NCI-H2227 treated with DMSO at 0.1 percent for 48 hours (cell line): ENCODE measurements around the gene EFR3B.

Source experiments
- DNase-seq: peaks from one replicate; lab custom pipeline; 2025; lab: John Stamatoyannopoulos, UW

The EFR3B gene

DNA sequence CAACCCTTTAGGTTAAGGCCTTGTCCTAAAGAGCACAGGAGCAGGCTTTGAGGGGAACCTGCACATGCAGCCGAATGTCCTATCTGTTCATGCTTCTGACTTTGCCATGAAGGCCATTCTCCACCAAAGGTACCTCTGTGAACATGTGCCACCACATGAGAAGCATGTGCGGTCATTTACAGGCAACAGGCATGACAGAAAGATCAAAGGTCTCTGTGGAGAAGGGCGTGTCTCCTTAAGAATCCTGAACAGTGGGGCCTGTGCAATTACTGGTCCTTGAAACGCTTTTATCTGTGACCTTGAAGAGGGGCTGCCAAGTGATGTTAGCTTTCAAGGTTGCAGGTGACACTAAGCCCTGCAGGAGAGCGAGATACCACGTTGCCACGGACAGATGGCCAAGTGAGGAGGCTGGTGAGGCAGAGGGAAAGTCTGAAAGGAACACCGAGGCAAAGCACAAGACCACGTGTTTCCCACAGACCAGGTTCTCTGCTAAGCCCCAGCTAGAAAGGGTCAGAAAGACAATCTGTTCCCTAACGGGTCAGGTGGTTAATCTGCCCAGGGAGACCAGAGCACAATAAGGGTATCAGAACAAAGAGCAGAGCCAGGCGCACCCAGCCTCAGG, 146.0 kb downstream of the EFR3B start:
- DNase-seq: peak; percentile 47

DNA sequence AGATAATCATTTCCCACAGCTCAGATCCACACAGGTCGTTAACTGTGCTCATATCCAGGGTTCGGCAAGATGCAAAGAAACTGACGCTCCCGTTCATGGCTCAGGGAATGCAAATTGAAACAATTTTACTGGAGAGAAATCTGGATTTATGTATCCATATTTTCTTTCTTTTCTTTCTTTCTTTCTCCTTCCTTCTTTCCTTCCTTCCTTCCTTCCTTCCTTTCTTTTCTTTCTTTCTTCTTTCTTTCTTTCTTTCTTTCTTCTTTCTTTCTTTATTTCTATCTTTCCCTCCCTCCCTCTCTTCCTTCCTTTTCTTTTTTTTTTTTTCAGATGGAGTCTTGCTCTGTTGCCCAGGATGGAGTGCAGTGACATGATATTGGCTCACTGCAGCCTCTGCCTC, 146.5 kb downstream of the EFR3B start:
- DNase-seq: no peak

DNA sequence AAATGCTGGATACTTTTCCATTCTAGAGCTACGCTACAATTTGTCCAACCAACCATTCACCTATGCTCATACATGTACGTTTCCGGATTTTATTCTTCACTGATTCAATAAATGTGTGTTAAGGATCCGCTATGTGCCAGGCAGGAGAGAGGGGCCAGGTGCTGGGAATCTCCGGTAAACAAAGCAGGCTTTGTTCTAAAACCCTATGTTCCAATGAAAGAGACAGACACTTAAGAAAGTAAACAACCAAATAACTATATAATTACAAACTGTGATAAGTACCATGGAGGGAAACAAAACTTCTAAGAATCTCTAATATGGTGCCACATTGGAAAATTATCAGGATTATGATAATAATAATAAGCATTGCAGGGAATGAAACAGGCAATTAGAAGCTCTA, 148.7 kb downstream of the EFR3B start:
- DNase-seq: peak; percentile 57

DNA sequence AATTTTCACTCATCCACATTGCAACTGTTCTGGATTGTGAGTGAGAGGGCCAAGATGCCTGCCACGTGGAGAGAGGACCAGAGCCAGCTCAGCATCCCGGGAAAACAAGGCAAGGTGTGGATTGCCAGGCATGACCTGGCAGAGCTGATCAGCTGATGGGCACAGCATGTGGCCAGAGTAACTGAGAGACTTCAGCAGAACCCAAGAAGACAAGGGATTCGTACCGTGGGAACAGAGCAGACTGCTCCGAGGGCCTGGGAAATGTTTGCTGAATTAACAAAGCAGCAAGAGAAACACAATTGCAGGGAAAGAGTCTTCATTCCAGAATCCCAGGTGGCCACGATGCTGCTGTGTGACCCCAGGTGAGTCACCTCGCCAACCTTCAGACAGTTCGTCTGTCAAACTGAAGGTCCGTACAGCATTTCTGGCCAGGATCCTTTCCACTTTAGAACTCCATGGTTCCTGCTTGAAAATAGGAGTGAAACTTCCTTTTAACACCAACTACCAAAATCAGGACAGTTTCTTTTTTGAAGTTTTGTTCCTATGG, 152.8 kb downstream of the EFR3B start:
- no peak for DNase-seq

DNA sequence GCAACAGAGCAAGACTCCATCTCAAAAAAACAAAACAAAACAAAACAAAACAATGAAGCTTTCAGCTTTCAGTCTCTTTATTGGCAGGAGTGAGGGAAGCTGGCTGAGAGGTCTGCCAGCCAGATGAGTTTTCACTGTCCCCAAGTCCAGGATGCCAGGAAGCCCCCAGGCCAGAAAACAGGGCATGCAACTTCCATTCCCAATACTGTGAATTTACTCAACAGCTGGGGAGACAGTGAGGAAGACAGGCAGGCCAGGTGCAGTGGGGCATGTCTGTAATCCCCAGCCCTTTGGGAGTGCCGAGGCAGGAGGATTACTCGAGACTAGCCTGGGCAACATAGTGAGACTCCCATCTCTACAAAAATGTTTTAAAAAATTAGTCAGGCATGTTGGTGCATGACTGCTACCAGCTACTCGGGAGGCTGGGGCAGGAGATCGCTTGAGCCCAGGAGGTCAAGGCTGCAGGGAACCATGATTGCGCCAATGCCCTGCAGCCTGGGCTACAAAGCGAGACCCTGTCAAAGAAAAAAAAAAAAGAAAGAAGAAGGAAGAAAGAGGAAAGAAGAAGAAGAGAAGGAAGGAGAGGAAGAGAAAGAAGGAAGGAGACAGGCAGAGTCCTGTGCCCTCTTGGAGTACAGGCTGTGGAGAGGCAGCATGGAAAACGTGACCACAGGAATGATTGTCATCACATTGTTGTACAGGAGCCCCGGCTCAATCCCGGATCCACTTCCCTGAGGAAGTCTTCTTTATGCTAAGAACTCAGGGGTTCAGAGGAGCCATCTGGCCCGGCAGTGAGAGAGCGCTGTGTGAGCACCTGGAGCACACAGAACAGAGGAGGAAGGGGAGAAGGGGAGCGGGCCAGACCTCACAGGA, 155.7 kb downstream of the EFR3B start:
- DNase-seq: no peak

DNA sequence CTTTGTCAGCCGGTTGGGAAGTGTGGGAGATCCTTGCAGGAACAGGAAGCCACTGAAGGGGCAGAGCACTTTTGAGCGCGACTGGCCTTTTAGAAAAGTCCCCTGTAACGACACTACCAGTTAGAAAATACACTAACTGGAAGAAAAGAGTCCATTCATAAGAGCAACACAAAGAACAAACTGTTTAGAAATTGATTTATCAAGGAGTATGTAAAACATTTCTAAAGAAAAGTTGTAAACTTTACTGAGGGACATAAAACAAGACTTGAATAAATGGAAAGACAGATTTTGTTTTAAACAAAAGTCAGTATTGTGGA, 156.3 kb downstream of the EFR3B start:
- no peak for DNase-seq

DNA sequence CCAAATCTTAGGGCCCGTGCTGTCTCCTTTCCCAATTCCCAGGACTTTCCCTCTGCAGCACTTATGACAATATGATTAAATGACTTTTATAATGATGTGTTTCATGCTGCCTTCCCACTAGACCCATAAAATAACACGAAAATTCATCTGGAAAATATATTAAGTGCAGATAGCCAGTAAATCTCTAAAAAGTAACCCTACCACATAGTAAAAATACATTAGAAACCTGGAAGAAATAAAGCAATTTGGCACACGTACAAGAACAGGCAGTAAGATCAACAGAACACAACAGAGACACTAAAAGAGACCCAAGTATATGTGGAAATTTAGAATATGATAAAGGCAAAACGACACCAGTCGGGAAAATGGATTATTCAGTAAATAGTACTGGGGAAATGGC, 156.7 kb downstream of the EFR3B start:
- DNase-seq: no peak

DNA sequence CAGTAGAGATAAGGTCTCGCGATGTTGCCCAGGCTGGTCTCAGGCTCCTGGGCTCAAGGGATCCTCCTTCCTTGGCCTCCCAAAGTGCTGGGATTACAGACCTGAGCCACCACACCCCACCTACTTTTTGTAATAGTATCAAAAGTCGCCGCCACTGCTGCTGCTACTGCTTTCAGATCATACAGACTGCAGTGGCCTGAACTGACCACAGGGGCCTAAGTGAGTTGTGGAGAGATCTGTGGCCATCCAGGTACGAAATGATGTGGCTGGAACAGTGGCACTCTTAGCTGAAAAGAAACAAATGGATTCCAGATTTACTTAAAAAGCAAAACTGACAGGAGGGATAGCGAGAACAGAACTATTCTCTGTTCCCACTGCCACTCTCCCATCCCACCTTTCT, 159.4 kb downstream of the EFR3B start:
- no peak for DNase-seq

DNA sequence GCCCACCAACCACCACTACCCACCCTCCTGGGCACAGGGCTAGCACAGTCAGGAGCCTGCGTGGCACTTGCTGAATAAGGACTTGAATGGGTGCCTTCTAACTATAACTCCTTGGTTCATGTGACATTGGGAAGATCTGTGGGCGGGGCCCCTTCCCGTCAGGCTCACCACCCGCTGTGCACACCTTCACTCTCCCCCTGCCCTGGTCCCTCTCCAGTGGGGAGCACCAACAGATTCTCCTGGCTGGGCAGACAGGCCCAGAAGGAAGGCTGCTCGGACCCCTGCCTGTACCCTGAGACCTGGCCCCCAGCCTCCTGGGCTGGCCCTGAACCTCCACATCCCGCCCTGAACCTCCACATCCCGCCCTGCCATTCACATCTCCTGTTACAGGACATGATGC, 159.9 kb downstream of the EFR3B start:
- DNase-seq: no peak

DNA sequence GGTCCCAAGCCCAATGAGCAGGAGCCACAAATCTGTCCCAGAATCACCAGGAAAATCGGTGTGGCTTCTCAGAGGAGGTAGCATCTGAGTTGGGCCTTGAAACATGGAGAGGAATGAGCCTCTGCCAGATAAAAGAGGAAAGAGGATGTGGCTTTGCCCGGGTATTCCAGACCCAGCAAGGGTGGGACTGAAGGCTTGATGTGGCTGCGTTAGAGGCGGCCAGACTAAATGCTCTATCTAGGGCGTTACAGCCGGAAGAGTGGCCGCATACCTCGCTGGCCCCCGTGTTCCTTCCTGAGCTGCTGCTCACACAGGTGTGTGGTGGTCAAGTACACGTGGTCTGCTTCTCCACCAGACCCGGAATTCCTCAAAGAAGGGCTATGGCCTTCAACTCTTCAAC, 160.4 kb downstream of the EFR3B start:
- no peak for DNase-seq

DNA sequence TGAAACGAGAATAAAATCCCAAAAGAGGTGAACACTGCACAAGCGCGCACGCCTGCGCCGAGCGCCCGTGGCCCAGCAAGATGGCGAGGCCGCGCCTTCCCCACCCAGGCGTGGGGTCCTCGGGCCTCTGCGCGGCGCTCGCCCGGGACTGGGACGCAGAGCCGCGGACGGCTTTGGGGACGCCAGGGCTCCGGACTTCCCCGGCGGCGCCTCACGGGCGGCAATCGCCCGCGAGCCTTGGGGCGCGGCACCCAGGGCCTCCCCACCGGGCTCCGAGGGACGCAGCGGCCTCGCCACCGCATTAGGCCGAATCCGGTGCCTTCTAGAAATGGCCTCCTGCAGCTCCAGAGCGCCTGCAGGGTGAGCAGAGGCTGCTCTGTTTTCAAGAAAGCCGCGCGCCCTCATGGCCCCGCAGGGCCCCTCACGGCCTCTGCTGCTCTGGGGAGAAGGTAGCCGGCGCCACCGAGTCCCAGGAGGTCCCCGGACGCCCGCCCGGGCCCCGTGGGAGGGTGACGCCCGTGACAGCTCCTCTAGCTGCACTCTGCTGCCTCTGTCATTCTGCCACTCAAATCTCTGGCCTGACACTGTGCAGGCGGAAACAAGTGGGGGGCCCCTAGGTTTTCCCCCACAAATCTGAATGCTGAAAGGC, 162.4 kb downstream of the EFR3B start:
- no peak for DNase-seq

DNA sequence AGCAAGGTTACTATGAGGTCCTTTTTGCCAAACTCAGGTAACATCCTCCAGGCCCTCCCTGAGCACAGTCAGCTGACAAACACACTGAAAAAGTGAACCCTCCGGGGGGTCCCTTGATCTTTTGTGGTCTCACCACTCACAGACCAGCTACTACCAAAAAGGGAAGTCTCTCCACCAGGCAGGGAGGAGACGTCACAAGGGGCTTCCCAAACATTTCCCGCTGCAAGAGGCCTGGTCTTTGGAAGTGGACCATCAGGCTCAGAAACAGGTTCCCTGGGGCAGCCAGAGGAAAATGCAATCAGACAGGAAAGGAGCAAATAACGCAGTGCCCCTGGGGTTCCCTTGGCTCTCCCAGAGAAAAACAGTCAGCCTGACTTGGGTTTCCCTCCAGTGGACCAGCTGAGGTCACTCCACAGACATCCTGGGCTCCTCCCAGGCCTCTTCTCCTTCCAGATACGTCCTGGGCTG, 165.2 kb downstream of the EFR3B start:
- DNase-seq: no peak
